Hepatocyte (in vitro differentiated cells): ENCODE measurements around the gene CEBPB.

Experiments
- EZH2 ChIP-seq: fragments of 200-600 bp; sonication (generic); IDR thresholded peaks from 2 replicates; pipeline ENCODE4 v1.6.1; 2016; ENCODE audit warnings: antibody characterized with exemption, mild to moderate bottlenecking, borderline replicate concordance
- EZH2phosphoT487 ChIP-seq: fragments of 200-600 bp; sonication (generic); IDR thresholded peaks from one replicate; pipeline ENCODE4 v1.6.1; 2018; ENCODE audit warnings: antibody characterized with exemption, mild to moderate bottlenecking, low read depth, moderate library complexity; ENCODE audit not compliant: unreplicated experiment, severe bottlenecking
- TF ChIP-seq, protein P1 (sequence below): fragments of 200-600 bp; sonication (generic); IDR thresholded peaks from 2 replicates; pipeline ENCODE4 v1.5.1; 2016; ENCODE audit warnings: antibody characterized with exemption, mild to moderate bottlenecking; ENCODE audit not compliant: poor library complexity

- TF ChIP-seq, protein P1, sequence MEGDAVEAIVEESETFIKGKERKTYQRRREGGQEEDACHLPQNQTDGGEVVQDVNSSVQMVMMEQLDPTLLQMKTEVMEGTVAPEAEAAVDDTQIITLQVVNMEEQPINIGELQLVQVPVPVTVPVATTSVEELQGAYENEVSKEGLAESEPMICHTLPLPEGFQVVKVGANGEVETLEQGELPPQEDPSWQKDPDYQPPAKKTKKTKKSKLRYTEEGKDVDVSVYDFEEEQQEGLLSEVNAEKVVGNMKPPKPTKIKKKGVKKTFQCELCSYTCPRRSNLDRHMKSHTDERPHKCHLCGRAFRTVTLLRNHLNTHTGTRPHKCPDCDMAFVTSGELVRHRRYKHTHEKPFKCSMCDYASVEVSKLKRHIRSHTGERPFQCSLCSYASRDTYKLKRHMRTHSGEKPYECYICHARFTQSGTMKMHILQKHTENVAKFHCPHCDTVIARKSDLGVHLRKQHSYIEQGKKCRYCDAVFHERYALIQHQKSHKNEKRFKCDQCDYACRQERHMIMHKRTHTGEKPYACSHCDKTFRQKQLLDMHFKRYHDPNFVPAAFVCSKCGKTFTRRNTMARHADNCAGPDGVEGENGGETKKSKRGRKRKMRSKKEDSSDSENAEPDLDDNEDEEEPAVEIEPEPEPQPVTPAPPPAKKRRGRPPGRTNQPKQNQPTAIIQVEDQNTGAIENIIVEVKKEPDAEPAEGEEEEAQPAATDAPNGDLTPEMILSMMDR: no peak
- TF ChIP-seq EZH2phosphoT487: no peak
- no peak for TF ChIP-seq EZH2
Observed at GRCh38 chr20:50186987-50187402, 3.6 kb upstream of the CEBPB start.
